GM19351 (cell line): ENCODE measurements around the gene ZNF816.
"Not testable (repeated sequence)": the region's sequence is repeated elsewhere in the genome, so short reads cannot be mapped to it uniquely, and the experiment has no call there.

Experiments
- ATAC-seq: cut with Tn5 transposase; IDR thresholded peaks from one replicate; pipeline ENCODE4 v1.9.1; 2021; ENCODE audit warnings: mild to moderate bottlenecking, moderate library complexity; ENCODE audit not compliant: unreplicated experiment

Gene ZNF816

GRCh38 chr19:52962394-52963246 is at the start of gene ZNF816:
Gene ZNF816 (minus strand): TSS chr19:52962881. CDS start chr19:52956089, 6,792 bp downstream.
- ATAC-seq, result peak; percentile 99

GRCh38 chr19:53012006-53012405 is 49.3 kb upstream of the ZNF816 start:
- no peak for ATAC-seq

- no peak for ATAC-seq
Measured at GRCh38 chr19:53010494-53010893, 47.8 kb upstream of the ZNF816 start.

- no peak for ATAC-seq
Measured at GRCh38 chr19:53008061-53008778, 45.5 kb upstream of the ZNF816 start.

- ATAC-seq, result no peak
Measured at GRCh38 chr19:53007606-53008005, 44.9 kb upstream of the ZNF816 start.

- ATAC-seq, result no peak
Measured at GRCh38 chr19:53007200-53007599, 44.5 kb upstream of the ZNF816 start.

- no peak for ATAC-seq
Measured at GRCh38 chr19:53004242-53004641, 41.6 kb upstream of the ZNF816 start.

GRCh38 chr19:53002479-53002878 is 39.8 kb upstream of the ZNF816 start:
- no peak for ATAC-seq

GRCh38 chr19:52997975-52998374 is 35.3 kb upstream of the ZNF816 start:
- ATAC-seq, result no peak

- ATAC-seq, result no peak
Measured at GRCh38 chr19:52995711-52996110, 33.0 kb upstream of the ZNF816 start.

GRCh38 chr19:52993342-52994178 is 30.9 kb upstream of the ZNF816 start:
- ATAC-seq, result no peak

- no peak for ATAC-seq
Measured at GRCh38 chr19:52992109-52993004, 29.7 kb upstream of the ZNF816 start.

- ATAC-seq, result no peak
Measured at GRCh38 chr19:52991484-52991883, 28.8 kb upstream of the ZNF816 start.

- no peak for ATAC-seq
Measured at GRCh38 chr19:52990759-52991418, 28.2 kb upstream of the ZNF816 start.

GRCh38 chr19:52988506-52988905 is 25.8 kb upstream of the ZNF816 start:
- ATAC-seq, result no peak

- no peak for ATAC-seq
Measured at GRCh38 chr19:52987221-52987620, 24.5 kb upstream of the ZNF816 start.

GRCh38 chr19:52983167-52983566 is 20.5 kb upstream of the ZNF816 start:
- not testable (repeated sequence) for ATAC-seq

- no peak for ATAC-seq
Measured at GRCh38 chr19:52981329-52981728, 18.6 kb upstream of the ZNF816 start.

- ATAC-seq, result no peak
Measured at GRCh38 chr19:52967772-52968171, 5.1 kb upstream of the ZNF816 start.

GRCh38 chr19:52963247-52963618 is 552 bp upstream of the ZNF816 start:
- no peak for ATAC-seq
